ENCODE measurements around the gene ORM1. TPM values are rescaled to one million over a fixed set of nuclear protein-coding genes. Genes with fewer than 3 reads are reported as not detected.
A peak's percentile ranks its signal among the peaks of the same experiment; 100 is the strongest.

Gene ORM1
- total and polyA plus RNA-seq, 10 of the 15 experiments (the other 5 are each of a cell fraction or from before 2014, with no cell fraction given), result 4.4 TPM; not detected in 9

DNA sequence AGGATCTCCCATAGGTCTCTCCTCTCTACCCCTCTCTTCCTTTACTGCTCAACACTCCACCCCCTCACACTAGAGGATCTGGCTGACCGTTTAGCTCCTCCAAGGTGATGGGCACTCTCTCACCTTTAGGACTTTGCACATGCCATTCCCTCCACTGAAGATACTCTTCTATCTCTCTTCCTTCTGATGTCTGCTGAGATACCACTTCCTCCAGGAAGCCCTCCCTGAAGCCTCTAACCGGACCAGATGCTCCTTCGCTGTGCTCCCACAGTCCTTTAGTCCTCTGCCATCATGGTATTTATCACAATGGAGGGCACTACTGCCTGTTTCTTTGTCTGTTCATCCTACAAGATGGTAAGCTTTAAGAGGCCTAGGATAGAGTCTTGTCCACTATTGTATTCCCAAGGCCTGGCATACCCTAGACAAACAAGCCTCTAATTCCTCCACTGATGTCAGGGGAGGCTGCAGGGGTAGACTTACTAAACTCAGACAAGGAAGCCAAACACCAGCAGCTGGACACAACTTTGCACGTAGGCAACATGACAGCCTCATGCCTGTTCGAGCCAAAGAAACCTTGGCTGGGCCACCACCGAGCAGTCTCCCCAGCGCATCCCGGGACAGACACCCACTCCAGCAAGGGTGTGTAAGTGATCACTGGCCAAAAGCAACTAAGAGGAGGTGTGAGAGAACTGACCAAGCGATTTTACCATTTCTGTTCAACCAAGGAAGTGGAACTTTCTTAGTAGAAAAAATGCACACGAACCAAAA is 27.0 kb downstream of the ORM1 start:
- Histone ChIP-seq H3K36me3 (ENCODE audit: control insufficient read depth in 2 of 2, insufficient read depth in 2 of 2, low read length in 1 of 2) (peaks cover 40 to 52% of the 10 kb centered on the region in 2 experiments), H2AFZ (ENCODE audit: control insufficient read depth, low read depth, low read length) (no peak overlapping the region), H3K4me1 (ENCODE audit: control insufficient read depth, insufficient read depth, low read length) (peaks cover 25% of the 10 kb centered on the region), H3K9me3 (replicated peaks; ENCODE audit: control insufficient read depth, insufficient read depth, low read length) (no peaks in the 10 kb centered on the region), H3K79me2 (ENCODE audit: control insufficient read depth, insufficient read depth, low read length) (no peaks in the 10 kb centered on the region), H3K9ac (ENCODE audit: control insufficient read depth, insufficient read depth, low read length) (no peak overlapping the region), H3K4me3 (no peak overlapping the region), H4K20me1 (ENCODE audit: control insufficient read depth, insufficient read depth) (no peaks in the 10 kb centered on the region), H3K27me3 (replicated peaks in 1 of 2; ENCODE audit: control insufficient read depth in 2 of 2, insufficient read depth in 2 of 2, low read length in 1 of 2) (no peaks in the 10 kb centered on the region), H3K27ac (ENCODE audit: control insufficient read depth, insufficient read depth) (peak overlapping the region; percentile 49), H3K4me2 (ENCODE audit: control insufficient read depth, insufficient read depth) (peak overlapping the region; percentile 34)
- intact Hi-C loops (cut with micrococcal nuclease; ENCODE audit: unreplicated experiment), result loop anchor here (1.0 to 10.0 kb wide), 3 partner anchors 16 to 155 kb away; partner anchors contain the start of gene WHRN
- POLR2A ChIA-PET, result interaction anchor here (0.6 to 5.1 kb wide), 5 partner anchors 14 to 49 kb away, joined by 3 to 26 read pairs (median 22); partner anchors contain the start of gene AKNA
- TF ChIP-seq SREBF1 (IDR thresholded peaks at IDR 0.05; ENCODE audit: low read length) (no peak), ZNF24 (IDR thresholded peaks at IDR 0.05) (no peak), ZBED1 (IDR thresholded peaks at IDR 0.05; ENCODE audit: borderline replicate concordance) (no peak; the same call in 1 of the 2 replicates), IKZF2 (IDR thresholded peaks at IDR 0.05) (no peak), CBFB (IDR thresholded peaks at IDR 0.05; ENCODE audit: low read depth) (no peak), RB1 (IDR thresholded peaks at IDR 0.05; ENCODE audit: borderline replicate concordance) (no peak), SMC3 (IDR thresholded peaks at IDR 0.05; ENCODE audit: borderline replicate concordance, low read length) (no peak), IKZF1 (conservative IDR thresholded peaks at IDR 0.05) (no peak), PAX8 (IDR thresholded peaks at IDR 0.05) (no peak), CHD4 (IDR thresholded peaks at IDR 0.05) (no peak), EED (IDR thresholded peaks at IDR 0.05; ENCODE audit: low read depth) (no peak), ZNF384 (IDR thresholded peaks at IDR 0.05; ENCODE audit: borderline replicate concordance, low read depth, low read length) (no peak)
- TF ChIP-seq, protein P1, sequence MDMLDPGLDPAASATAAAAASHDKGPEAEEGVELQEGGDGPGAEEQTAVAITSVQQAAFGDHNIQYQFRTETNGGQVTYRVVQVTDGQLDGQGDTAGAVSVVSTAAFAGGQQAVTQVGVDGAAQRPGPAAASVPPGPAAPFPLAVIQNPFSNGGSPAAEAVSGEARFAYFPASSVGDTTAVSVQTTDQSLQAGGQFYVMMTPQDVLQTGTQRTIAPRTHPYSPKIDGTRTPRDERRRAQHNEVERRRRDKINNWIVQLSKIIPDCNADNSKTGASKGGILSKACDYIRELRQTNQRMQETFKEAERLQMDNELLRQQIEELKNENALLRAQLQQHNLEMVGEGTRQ (IDR thresholded peaks at IDR 0.05; ENCODE audit: borderline replicate concordance, low read depth, low read length), result no peak
- TF ChIP-seq, protein P2, sequence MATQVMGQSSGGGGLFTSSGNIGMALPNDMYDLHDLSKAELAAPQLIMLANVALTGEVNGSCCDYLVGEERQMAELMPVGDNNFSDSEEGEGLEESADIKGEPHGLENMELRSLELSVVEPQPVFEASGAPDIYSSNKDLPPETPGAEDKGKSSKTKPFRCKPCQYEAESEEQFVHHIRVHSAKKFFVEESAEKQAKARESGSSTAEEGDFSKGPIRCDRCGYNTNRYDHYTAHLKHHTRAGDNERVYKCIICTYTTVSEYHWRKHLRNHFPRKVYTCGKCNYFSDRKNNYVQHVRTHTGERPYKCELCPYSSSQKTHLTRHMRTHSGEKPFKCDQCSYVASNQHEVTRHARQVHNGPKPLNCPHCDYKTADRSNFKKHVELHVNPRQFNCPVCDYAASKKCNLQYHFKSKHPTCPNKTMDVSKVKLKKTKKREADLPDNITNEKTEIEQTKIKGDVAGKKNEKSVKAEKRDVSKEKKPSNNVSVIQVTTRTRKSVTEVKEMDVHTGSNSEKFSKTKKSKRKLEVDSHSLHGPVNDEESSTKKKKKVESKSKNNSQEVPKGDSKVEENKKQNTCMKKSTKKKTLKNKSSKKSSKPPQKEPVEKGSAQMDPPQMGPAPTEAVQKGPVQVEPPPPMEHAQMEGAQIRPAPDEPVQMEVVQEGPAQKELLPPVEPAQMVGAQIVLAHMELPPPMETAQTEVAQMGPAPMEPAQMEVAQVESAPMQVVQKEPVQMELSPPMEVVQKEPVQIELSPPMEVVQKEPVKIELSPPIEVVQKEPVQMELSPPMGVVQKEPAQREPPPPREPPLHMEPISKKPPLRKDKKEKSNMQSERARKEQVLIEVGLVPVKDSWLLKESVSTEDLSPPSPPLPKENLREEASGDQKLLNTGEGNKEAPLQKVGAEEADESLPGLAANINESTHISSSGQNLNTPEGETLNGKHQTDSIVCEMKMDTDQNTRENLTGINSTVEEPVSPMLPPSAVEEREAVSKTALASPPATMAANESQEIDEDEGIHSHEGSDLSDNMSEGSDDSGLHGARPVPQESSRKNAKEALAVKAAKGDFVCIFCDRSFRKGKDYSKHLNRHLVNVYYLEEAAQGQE (IDR thresholded peaks at IDR 0.05; ENCODE audit: low read depth, low read length), result no peak
- TF ChIP-seq, protein P3, sequence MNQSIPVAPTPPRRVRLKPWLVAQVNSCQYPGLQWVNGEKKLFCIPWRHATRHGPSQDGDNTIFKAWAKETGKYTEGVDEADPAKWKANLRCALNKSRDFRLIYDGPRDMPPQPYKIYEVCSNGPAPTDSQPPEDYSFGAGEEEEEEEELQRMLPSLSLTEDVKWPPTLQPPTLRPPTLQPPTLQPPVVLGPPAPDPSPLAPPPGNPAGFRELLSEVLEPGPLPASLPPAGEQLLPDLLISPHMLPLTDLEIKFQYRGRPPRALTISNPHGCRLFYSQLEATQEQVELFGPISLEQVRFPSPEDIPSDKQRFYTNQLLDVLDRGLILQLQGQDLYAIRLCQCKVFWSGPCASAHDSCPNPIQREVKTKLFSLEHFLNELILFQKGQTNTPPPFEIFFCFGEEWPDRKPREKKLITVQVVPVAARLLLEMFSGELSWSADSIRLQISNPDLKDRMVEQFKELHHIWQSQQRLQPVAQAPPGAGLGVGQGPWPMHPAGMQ (IDR thresholded peaks at IDR 0.05; ENCODE audit: borderline replicate concordance), result no peak
- in situ Hi-C loops (cut with MboI), result no loop called here
- peak; percentile 5 for ATAC-seq
- FAIRE-seq, result no peak
- SMC1A ChIA-PET (ENCODE audit: uncharacterized antibody, unreplicated experiment), result interaction anchor here (0.6 to 3.1 kb wide), 8 partner anchors 10 to 45 kb away, joined by 3 to 20 read pairs (median 8); partner anchors contain the start of gene AKNA
- no peak for DNase-seq (ENCODE audit: low read depth, low spot score)
- RAD21 ChIA-PET (ENCODE audit: unreplicated experiment), result interaction anchor here (0.6 to 1.9 kb wide), 11 partner anchors 14 to 152 kb away, joined by 3 to 29 read pairs (median 5); no protein-coding TSS in a partner anchor
- no TSS peak for BruUV-seq (replicated peaks)
- CTCF ChIA-PET, result interaction anchor here (3.3 kb wide), 1 partner anchor 35 kb away, joined by 18 read pairs; no protein-coding TSS in a partner anchor
- 76% methylated on average over 10 of the region's 10 CpGs for WGBS (ENCODE audit: insufficient coverage, insufficient replicate concordance, low lambda C conversion rate, missing lambda C conversion rate)

Data from GM12878 (cell line).